CD14-positive monocyte (primary cell): Measurements from ENCODE around the gene CRYBA2. TPM values are rescaled to one million over a fixed set of nuclear protein-coding genes. Genes with fewer than 3 reads are reported as not detected.

Experiments
- DNase-seq, 3 donors: peaks; one replicate each; pipeline ENCODE4 v3.0.0-alpha.2; 2011 to 2022
- H2AFZ ChIP-seq: 2 replicates; pipeline ENCODE4 v1.6.0; 2012; ENCODE audit warnings: mild to moderate bottlenecking, low read depth, low read length, inconsistent platforms; ENCODE audit not compliant: insufficient read depth, poor library complexity, severe bottlenecking
- H3K27ac ChIP-seq, 2 donors: 1 replicate in 1 of 2; 2 replicates in 1 of 2; pipeline ENCODE4 v1.5.1; 2012 to 2013; ENCODE audit warnings: low read length in 2 of 2, control low read depth in 1 of 2, inconsistent platforms in 1 of 2, low read depth in 1 of 2, mild to moderate bottlenecking in 1 of 2
- H3K27me3 ChIP-seq, 2 donors: one replicate each; pipeline versions ENCODE4 v1.6.0 to v1.6.1; 2011 to 2013; ENCODE audit warnings: low read length in 2 of 2; ENCODE audit not compliant: control insufficient read depth in 2 of 2, insufficient read depth in 2 of 2
- H3K36me3 ChIP-seq, 2 donors: replicated peaks in 1 of 2; 1 replicate in 1 of 2; 2 replicates in 1 of 2; pipeline versions ENCODE4 v1.5.1 to v1.6.1; 2012 to 2013; ENCODE audit warnings: low read length in 2 of 2, control low read depth in 1 of 2, inconsistent platforms in 1 of 2, mild to moderate bottlenecking in 1 of 2; ENCODE audit not compliant: insufficient read depth in 2 of 2, control insufficient read depth in 1 of 2
- H3K4me1 ChIP-seq, 2 donors: 1 replicate in 1 of 2; 2 replicates in 1 of 2; pipeline versions ENCODE4 v1.5.1 to v1.6.1; 2012 to 2013; ENCODE audit warnings: low read length in 2 of 2, control low read depth in 1 of 2, inconsistent platforms in 1 of 2, mild to moderate bottlenecking in 1 of 2, moderate library complexity in 1 of 2; ENCODE audit not compliant: insufficient read depth in 2 of 2, control insufficient read depth in 1 of 2
- H3K4me2 ChIP-seq: replicated peaks from 2 replicates; pipeline ENCODE3; 2012; ENCODE audit warnings: low read length, moderate library complexity, mild to moderate bottlenecking; ENCODE audit not compliant: poor library complexity, severe bottlenecking; ENCODE audit errors: extremely low read depth
- H3K4me3 ChIP-seq, 3 experiments: fragments of 200-600 bp in 1 of 3; sonication (generic) in 1 of 3; replicated peaks in 1 of 3; 1 replicate in 2 of 3; 2 replicates in 1 of 3; pipeline ENCODE4 v1.5.1; 2011 to 2013; ENCODE audit warnings: low read length in 3 of 3, mild to moderate bottlenecking in 3 of 3, control low read depth in 2 of 3, low read depth in 2 of 3, inconsistent platforms in 1 of 3, moderate library complexity in 1 of 3
- H3K79me2 ChIP-seq: 2 replicates; pipeline ENCODE4 v1.6.0; 2012; ENCODE audit warnings: mild to moderate bottlenecking, control low read depth, inconsistent platforms, low read length, moderate library complexity; ENCODE audit not compliant: insufficient read depth
- H3K9ac ChIP-seq: 2 replicates; pipeline ENCODE4 v1.6.0; 2017; ENCODE audit warnings: low read length, mild to moderate bottlenecking; ENCODE audit not compliant: insufficient read depth, poor library complexity, severe bottlenecking
- H3K9me3 ChIP-seq, 2 donors: replicated peaks in 1 of 2; 1 replicate in 1 of 2; 2 replicates in 1 of 2; pipeline versions ENCODE4 v1.5.1 to v1.6.1; 2012 to 2013; ENCODE audit warnings: low read length in 2 of 2, control low read depth in 1 of 2; ENCODE audit not compliant: control insufficient read depth in 1 of 2, insufficient read depth in 1 of 2
- H4K20me1 ChIP-seq: 2 replicates; pipeline ENCODE4 v1.6.0; 2012; ENCODE audit warnings: mild to moderate bottlenecking, low read length, control low read depth, moderate library complexity; ENCODE audit not compliant: insufficient read depth
- H3K27ac Mint-ChIP-seq, 7 donors: one replicate each; pipeline ENCODE4 v1.8.0; 2020; ENCODE audit warnings: mild to moderate bottlenecking in 7 of 7, mixed read lengths in 7 of 7, moderate library complexity in 6 of 7, inconsistent platforms in 2 of 7
- H3K27me3 Mint-ChIP-seq, 3 donors: one replicate each; pipeline ENCODE4 v1.8.0; 2021 to 2022; ENCODE audit warnings: low read depth in 3 of 3, mild to moderate bottlenecking in 3 of 3, mixed read lengths in 3 of 3, moderate library complexity in 3 of 3, inconsistent platforms in 1 of 3
- H3K36me3 Mint-ChIP-seq, 2 donors: one replicate each; pipeline ENCODE4 v1.8.0; 2020; ENCODE audit warnings: mixed read lengths in 2 of 2, inconsistent platforms in 1 of 2, mild to moderate bottlenecking in 1 of 2
- H3K4me1 Mint-ChIP-seq: one replicate; pipeline ENCODE4 v1.8.0; 2020; ENCODE audit warnings: mild to moderate bottlenecking, mixed read lengths
- H3K4me3 Mint-ChIP-seq, 2 donors: one replicate each; pipeline ENCODE4 v1.8.0; 2020; ENCODE audit warnings: mild to moderate bottlenecking in 2 of 2, mixed read lengths in 2 of 2, moderate library complexity in 1 of 2
- H3K9me3 Mint-ChIP-seq, 7 donors: one replicate each; pipeline ENCODE4 v1.8.0; 2020 to 2022; ENCODE audit warnings: mixed read lengths in 7 of 7, mild to moderate bottlenecking in 6 of 7, moderate library complexity in 6 of 7, inconsistent platforms in 2 of 7
- WGBS: methylation state at CpG from one replicate; pipeline ENCODE4 v1.1.5; 2013; ENCODE audit warnings: missing lambda C conversion rate; ENCODE audit not compliant: insufficient coverage; 5-methylcytosine and 5-hydroxymethylcytosine counted together
- intact Hi-C, 2 donors: fragments of 100-400 bp; cut with micrococcal nuclease; formaldehyde crosslinking; loops; one replicate each; pipeline versions ENCODE4 v1.15.0 to v1.15.1; 2023
- polyA plus RNA-seq, 3 donors: library from polyadenylated mRNA; depleted of rRNA in 1 of 3; unstranded in 2 of 3; stranded (reverse) in 1 of 3; fragments of 300-500 nt in 2 of 3; fragments of >200 nt in 1 of 3; fragmentation: Illumina TruSeq in 2 of 3; gene quantifications; 1 replicate in 2 of 3; 2 replicates in 1 of 3; pipeline ENCODE4 v1.2.3, GENCODE V29; 2012 to 2021
- TF ChIP-seq, protein P1 (sequence below): fragments of 200-600 bp; IDR thresholded peaks from one replicate; pipeline ENCODE4 v1.8.0; 2022; ENCODE audit warnings: antibody characterized with exemption, mild to moderate bottlenecking

The CRYBA2 gene
- polyA plus RNA-seq, 3 donors, result not detected

DNA sequence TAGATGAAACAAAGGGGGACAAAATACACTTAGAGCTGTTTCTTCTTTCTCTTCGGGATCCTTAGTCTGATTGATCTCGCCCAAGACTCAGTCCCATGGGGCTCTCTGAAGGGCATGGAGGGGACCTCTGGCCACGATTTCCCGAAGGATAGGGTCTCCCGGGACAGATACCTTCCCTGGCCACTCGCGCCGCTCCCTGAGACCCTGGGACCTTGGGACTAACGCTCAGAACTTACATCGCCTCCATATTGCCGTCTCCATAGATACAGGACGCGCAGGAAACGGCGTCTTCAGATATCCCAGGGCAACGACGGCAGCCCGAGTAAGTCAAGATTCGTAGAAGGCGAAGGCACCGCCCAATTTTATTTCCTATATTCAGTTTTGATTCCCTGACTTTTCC is 48.0 kb upstream of the CRYBA2 start, which contains the start of gene CFAP65:
Gene CFAP65, minus strand, starts transcription at position 265 of the 400 bp plus-strand sequence. CDS start 2,468 bp downstream, outside the sequence.
- Histone ChIP-seq H3K9me3 (no peaks in the 10 kb centered on the region), H3K27me3 (peaks cover 36 to 57% of the 10 kb centered on the region in 2 donors), H3K79me2 (no peaks in the 10 kb centered on the region), H3K36me3 (no peaks in the 10 kb centered on the region), H3K4me2 (no peak within 1 kb of the TSS), H4K20me1 (no peaks in the 10 kb centered on the region), H3K27ac (no peak within 1 kb of the TSS), H3K9ac (no peak within 1 kb of the TSS), H3K4me3 (no peak within 1 kb of the TSS), H3K4me1 (no peaks in the 10 kb centered on the region), H2AFZ (no peak within 1 kb of the TSS)
- peak within 1 kb of the TSS in 1 of 2 donors; percentile 75 for H3K4me3 Mint-ChIP-seq
- H3K27me3 Mint-ChIP-seq, result peaks cover 52 to 61% (median 59%) of the 10 kb centered on the region in 3 donors
- no peak for DNase-seq
- H3K27ac Mint-ChIP-seq, result no peak within 1 kb of the TSS
- 2% methylated on average over 21 of the region's 21 CpGs for WGBS
- H3K4me1 Mint-ChIP-seq, result peaks cover 6% of the 10 kb centered on the region
- TF ChIP-seq, protein P1, sequence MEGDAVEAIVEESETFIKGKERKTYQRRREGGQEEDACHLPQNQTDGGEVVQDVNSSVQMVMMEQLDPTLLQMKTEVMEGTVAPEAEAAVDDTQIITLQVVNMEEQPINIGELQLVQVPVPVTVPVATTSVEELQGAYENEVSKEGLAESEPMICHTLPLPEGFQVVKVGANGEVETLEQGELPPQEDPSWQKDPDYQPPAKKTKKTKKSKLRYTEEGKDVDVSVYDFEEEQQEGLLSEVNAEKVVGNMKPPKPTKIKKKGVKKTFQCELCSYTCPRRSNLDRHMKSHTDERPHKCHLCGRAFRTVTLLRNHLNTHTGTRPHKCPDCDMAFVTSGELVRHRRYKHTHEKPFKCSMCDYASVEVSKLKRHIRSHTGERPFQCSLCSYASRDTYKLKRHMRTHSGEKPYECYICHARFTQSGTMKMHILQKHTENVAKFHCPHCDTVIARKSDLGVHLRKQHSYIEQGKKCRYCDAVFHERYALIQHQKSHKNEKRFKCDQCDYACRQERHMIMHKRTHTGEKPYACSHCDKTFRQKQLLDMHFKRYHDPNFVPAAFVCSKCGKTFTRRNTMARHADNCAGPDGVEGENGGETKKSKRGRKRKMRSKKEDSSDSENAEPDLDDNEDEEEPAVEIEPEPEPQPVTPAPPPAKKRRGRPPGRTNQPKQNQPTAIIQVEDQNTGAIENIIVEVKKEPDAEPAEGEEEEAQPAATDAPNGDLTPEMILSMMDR, result no peak
- peaks cover 0 to 3% (median 0%) of the 10 kb centered on the region in 7 donors for H3K9me3 Mint-ChIP-seq
- no peaks in the 10 kb centered on the region for H3K36me3 Mint-ChIP-seq
- intact Hi-C loops, result no loop called here

DNA sequence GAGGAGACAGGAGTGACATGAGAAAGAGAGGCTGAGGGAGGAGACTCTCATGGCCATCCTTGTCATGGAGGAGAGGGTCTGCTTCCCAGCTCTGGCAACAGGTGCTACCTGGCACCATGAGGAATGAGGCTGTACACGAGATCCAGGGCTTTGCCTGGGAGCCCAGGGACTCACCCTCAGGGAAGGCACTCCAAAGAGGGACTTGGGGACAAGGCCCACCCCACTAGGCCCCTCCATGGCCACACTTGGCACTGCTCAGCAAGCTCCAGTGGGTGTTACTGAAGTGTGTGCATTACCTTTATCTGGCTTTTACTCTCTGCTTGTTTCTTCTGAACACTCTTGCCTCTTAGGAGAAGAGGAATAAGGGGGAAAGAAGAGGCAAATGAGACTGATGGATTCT is 45.4 kb upstream of the CRYBA2 start:
- H4K20me1 ChIP-seq, result no peaks in the 10 kb centered on the region
- H3K9ac ChIP-seq, result no peak overlapping the region
- no peak overlapping the region for H3K4me3 Mint-ChIP-seq
- H3K27me3 ChIP-seq, result peaks cover 33 to 64% of the 10 kb centered on the region in 2 donors
- no peak overlapping the region for H2AFZ ChIP-seq
- H3K36me3 ChIP-seq, result no peaks in the 10 kb centered on the region
- no peak overlapping the region for H3K27ac Mint-ChIP-seq
- peaks cover 6% of the 10 kb centered on the region for H3K4me1 Mint-ChIP-seq
- peaks cover 58 to 78% (median 61%) of the 10 kb centered on the region in 3 donors for H3K27me3 Mint-ChIP-seq
- H3K9me3 Mint-ChIP-seq, result peaks cover 0 to 3% (median 0%) of the 10 kb centered on the region in 7 donors
- no peak overlapping the region for H3K27ac ChIP-seq
- intact Hi-C loops, result no loop called here
- H3K79me2 ChIP-seq, result no peaks in the 10 kb centered on the region
- no peaks in the 10 kb centered on the region for H3K9me3 ChIP-seq
- DNase-seq, result no peak
- no peaks in the 10 kb centered on the region for H3K36me3 Mint-ChIP-seq
- H3K4me1 ChIP-seq, result no peaks in the 10 kb centered on the region
- no CpG with 5 or more reads among the region's 1 CpG for WGBS
- H3K4me2 ChIP-seq, result no peak overlapping the region
- no peak overlapping the region for H3K4me3 ChIP-seq
- TF ChIP-seq, protein P1, result no peak
